ENCODE data around the gene PNPLA2. TPM values are rescaled to one million over a fixed set of nuclear protein-coding genes. Genes with fewer than 3 reads are reported as not detected.

PNPLA2 gene
- total RNA-seq, 4 donors from 2014 or later, result 16.9 to 96.2 (median 37.1) TPM

GRCh38 chr11:829176-829846, 10.6 kb downstream of the PNPLA2 start:
- Histone ChIP-seq H3K4me1 (peaks cover 0 to 57% of the 10 kb centered on the region in 2 donors), H3K27ac (peak overlapping the region; percentile 11 to 53), H3K9me3 (no peaks in the 10 kb centered on the region), H3K36me3 (no peaks in the 10 kb centered on the region), H3K27me3 (peaks cover 20 to 24% of the 10 kb centered on the region in 2 donors), H3K4me3 (peak overlapping the region in 1 of 2 donors; percentile 23)
- no peak for TF ChIP-seq POLR2A (IDR thresholded peaks at IDR 0.05)
- TF ChIP-seq, protein P1, sequence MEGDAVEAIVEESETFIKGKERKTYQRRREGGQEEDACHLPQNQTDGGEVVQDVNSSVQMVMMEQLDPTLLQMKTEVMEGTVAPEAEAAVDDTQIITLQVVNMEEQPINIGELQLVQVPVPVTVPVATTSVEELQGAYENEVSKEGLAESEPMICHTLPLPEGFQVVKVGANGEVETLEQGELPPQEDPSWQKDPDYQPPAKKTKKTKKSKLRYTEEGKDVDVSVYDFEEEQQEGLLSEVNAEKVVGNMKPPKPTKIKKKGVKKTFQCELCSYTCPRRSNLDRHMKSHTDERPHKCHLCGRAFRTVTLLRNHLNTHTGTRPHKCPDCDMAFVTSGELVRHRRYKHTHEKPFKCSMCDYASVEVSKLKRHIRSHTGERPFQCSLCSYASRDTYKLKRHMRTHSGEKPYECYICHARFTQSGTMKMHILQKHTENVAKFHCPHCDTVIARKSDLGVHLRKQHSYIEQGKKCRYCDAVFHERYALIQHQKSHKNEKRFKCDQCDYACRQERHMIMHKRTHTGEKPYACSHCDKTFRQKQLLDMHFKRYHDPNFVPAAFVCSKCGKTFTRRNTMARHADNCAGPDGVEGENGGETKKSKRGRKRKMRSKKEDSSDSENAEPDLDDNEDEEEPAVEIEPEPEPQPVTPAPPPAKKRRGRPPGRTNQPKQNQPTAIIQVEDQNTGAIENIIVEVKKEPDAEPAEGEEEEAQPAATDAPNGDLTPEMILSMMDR (IDR thresholded peaks at IDR 0.05), result no peak
- DNase-seq, result no peak
- intact Hi-C loops (cut with DNase I; ENCODE audit: low total_unique reads), result no loop called here

DNA sequence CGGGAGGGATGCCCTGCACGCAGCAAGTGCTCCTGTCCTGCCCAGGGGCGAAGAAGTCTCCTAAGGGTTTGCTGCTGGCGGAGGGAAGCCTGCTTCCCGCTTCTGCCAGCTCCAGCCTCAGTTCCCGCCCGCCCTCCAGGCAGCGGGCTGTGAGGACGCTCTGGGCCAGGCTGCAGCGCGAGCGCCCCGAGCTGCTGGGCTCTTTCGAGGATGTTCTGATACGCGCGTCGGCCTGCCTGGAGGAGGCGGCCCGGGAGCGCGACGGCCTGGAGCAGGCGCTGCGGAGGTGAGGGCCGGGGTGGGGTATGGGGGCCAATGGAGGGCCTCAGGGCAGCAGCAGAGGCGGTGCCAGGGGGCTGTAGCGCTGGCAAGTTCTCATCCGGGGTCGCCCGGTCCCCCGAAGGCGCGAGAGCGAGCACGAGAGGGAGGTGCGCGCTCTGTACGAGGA, 11.2 kb downstream of the PNPLA2 start:
- Histone ChIP-seq H3K36me3 (no peaks in the 10 kb centered on the region), H3K27ac (peak overlapping the region in 1 of 2 donors; percentile 53), H3K4me3 (peak overlapping the region; percentile 10 to 23), H3K4me1 (peaks cover 0 to 63% of the 10 kb centered on the region in 2 donors), H3K27me3 (peaks cover 20 to 24% of the 10 kb centered on the region in 2 donors), H3K9me3 (no peaks in the 10 kb centered on the region)
- intact Hi-C loops (cut with DNase I; ENCODE audit: low total_unique reads), result no loop called here
- TF ChIP-seq, protein P1 (IDR thresholded peaks at IDR 0.05), result no peak
- TF ChIP-seq POLR2A (IDR thresholded peaks at IDR 0.05), result no peak
- no peak for DNase-seq

- peak; percentile 73 to 80 for DNase-seq
- intact Hi-C loops (cut with DNase I; ENCODE audit: low total_unique reads), result no loop called here
- no peak overlapping the region for H3K27ac ChIP-seq
- peaks cover 20 to 24% of the 10 kb centered on the region in 2 donors for H3K27me3 ChIP-seq
- peaks cover 0 to 67% of the 10 kb centered on the region in 2 donors for H3K4me1 ChIP-seq
- no peaks in the 10 kb centered on the region for H3K9me3 ChIP-seq
- H3K4me3 ChIP-seq, result peak overlapping the region; percentile 10 to 23
- TF ChIP-seq POLR2A (IDR thresholded peaks at IDR 0.05), result no peak
- TF ChIP-seq, protein P1 (IDR thresholded peaks at IDR 0.05), result no peak
- no peaks in the 10 kb centered on the region for H3K36me3 ChIP-seq
Observed at GRCh38 chr11:830295-831117, 11.8 kb downstream of the PNPLA2 start.

DNA sequence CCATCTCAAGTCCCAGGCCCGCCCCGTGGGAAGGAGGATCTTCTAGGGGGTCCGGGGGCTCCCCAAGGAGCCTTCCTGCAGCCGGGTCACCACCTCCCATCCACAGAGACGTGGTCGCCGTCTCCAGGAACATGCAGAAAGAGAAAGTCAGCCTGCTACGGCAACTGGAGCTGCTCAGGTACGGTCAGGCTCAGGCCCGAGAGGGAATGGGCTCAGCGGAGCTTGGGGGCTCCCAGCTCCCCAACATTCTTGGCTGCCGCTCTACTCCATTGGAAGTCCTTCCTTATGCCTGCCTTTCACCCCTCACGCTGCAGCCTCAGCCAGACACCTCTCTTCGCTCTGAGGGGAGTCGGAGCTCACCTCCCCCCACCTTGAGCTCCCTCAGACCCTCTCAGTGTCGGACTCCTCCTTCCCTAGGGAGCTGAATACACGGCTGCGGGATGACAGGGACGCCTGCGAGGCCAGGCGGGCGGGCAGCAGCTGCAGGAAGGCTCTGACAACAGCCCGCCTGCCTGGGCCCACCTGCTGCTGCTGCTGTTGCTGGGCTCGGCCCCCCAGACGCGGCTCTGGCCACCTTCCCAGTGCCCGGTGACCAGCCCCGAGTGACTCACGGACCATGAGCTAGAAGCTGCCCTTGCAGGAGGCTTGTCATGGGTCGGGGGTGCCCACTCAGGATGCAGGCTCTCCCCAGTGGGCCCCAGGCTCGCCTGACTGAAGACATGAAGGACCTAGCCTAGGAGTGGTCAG, 12.6 kb downstream of the PNPLA2 start:
- H3K36me3 ChIP-seq, result no peaks in the 10 kb centered on the region
- peaks cover 0 to 67% of the 10 kb centered on the region in 2 donors for H3K4me1 ChIP-seq
- DNase-seq, result no peak
- H3K4me3 ChIP-seq, result no peak overlapping the region
- intact Hi-C loops (cut with DNase I; ENCODE audit: low total_unique reads), result no loop called here
- H3K9me3 ChIP-seq, result no peaks in the 10 kb centered on the region
- TF ChIP-seq, protein P1 (IDR thresholded peaks at IDR 0.05), result no peak
- TF ChIP-seq POLR2A (IDR thresholded peaks at IDR 0.05), result no peak
- H3K27ac ChIP-seq, result no peak overlapping the region
- H3K27me3 ChIP-seq, result peaks cover 15 to 24% of the 10 kb centered on the region in 2 donors

All from uterus (tissue), 4 donors.